ENCODE results near the gene PIGW.

Gene PIGW

GRCh38 chr17:36545465-36546417, 11.0 kb downstream of the PIGW start:
- DNase-seq = peak; percentile 98

GRCh38 chr17:36546418-36547093, 11.8 kb downstream of the PIGW start:
- peak; percentile 10 for DNase-seq

GRCh38 chr17:36547776-36548175, 13.0 kb downstream of the PIGW start:
- no peak for DNase-seq

- peak; percentile 38 for DNase-seq
Measured at GRCh38 chr17:36550491-36551417, 16.0 kb downstream of the PIGW start.

GRCh38 chr17:36553459-36553858, 18.7 kb downstream of the PIGW start:
- DNase-seq = no peak

GRCh38 chr17:36566081-36566480, 31.3 kb downstream of the PIGW start:
- DNase-seq = no peak

GRCh38 chr17:36575028-36575427, 40.2 kb downstream of the PIGW start:
- no peak for DNase-seq

- DNase-seq = no peak
Measured at GRCh38 chr17:36576793-36577192, 42.0 kb downstream of the PIGW start.

GRCh38 chr17:36578671-36579070, 43.9 kb downstream of the PIGW start:
- no peak for DNase-seq

GRCh38 chr17:36583787-36584186, 49.0 kb downstream of the PIGW start:
- DNase-seq = no peak

- no peak for DNase-seq
Measured at GRCh38 chr17:36586138-36586537, 51.4 kb downstream of the PIGW start.

Measured in CD4-positive, alpha-beta T cell treated with Interleukin-12 subunit alpha and Interleukin-12 subunit beta, for 1 hour (primary cell).